Stimulated activated naive CD4-positive, alpha-beta T cell (primary cell): ENCODE measurements around the gene NCOR2.
"Not testable (repeated sequence)": the region's sequence is repeated elsewhere in the genome, so short reads cannot be mapped to it uniquely, and the experiment has no call there.

ENCODE experiments used
- DNase-seq, 6 experiments: peaks; one replicate each; lab custom pipeline; 2025; lab: John Stamatoyannopoulos, UW

NCOR2 gene

DNA sequence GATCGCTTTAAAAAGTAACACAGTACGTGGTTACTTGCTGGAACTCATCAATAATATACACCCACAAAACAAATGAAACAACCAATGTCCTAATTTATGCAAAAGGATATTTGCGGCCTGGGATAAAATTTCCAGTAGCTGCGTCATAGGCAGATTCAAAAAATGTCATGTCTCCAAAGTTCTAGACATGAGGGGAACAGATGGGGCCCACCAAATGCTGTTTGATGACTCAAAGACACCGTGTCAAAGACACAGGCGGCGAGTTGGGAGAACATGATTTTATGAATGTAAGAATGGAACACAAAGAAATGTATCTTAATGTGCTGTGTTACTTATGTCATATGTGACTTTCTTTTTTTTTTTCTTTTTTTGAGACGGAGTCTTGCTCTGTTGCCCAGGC lies 34.3 kb upstream of the NCOR2 start:
- no peak for DNase-seq

DNA sequence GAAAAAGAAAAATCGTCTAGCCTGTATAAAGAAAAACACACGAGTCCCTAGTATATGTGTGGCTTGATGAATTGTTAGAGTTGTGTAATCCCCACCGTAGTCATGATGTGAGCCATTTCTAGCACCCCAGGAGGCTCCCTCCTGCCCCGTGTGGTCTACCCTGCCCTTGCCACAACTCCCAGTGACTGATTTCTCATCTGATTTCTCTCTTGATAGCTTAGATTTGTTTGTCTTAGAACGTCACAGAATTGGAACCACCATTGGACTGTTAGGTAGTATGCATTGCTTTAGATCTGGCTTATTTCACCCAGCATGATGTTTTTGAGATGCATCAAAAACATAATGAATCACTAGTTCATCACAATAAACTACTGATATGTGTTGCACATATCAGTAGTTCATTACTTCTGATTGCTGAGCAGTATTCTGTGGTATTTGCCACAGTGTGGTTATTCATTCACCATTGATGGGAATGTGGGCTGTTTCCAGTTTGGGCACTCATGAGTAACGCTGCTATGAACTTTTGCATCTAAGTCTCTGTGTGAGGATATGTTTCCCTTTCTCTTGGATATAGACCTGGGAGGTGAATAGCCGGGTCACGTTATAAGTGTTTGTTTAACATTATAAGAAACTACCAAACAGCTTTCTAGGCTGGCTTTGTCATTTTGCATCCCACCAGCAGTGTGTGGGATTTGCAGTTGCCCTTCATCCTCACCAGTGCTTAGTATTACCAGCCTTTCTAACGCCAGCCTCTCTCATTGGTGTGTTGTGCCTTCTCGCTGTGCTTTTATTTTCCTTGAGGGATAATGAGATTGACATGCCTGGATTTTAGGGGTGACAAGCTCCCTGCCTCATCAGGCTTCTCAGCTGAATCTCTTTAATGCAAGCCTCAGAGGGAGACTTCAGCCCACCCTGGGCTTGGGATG lies 31.9 kb upstream of the NCOR2 start:
- DNase-seq = no peak

- no peak for DNase-seq
These were observed 29.6 kb upstream of the NCOR2 start for GRCh38 chr12:124597041-124597440.

GRCh38 chr12:124595444-124595843 lies 28.0 kb upstream of the NCOR2 start:
- no peak for DNase-seq

DNA sequence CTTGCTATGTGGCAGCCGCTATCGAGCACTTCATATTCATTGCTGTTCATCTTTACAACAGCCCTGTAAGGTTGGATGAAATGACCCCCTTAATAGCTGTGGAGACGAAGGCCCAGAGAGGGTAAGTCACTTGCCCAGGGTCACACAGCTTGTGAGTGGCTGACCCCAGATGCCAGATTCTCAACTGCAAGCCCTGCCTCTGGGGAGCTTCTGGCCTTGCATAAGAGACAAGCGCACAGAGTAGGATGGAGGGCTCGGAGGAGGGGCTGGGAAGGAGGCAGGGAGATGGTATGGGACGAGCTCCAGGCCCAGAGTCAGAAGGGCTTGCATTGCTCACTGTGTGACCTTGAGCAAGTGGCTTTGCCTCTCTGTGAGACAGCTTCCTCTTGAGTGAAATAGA lies 27.4 kb upstream of the NCOR2 start:
- no peak for DNase-seq

DNA sequence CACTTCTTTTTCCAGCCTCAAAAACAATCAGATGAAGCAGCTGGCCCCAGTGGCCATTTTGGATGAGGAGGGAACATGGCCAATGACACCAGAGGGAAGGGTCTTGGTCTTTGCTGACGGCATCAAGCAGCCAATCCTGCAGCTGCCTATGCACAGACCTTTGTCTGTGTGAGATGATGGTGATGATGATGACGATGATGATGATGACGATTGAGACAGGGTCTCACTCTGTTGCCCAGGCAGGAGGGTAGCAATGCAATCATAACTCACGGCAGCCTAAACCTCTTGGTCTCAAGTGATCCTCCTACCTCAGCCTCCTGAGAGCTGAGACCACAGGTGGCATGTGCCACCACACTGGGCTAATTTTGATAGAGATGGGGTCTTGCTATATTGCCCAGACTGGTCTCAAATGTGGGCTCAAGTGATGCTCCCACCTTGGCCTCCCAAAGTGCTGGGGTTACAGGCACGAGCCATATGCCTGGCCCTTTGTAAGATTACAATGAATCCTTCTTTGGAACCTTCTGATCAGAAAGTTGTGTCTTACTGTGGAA lies 26.5 kb upstream of the NCOR2 start:
- no peak for DNase-seq

- no peak for DNase-seq
These were observed 25.8 kb upstream of the NCOR2 start for GRCh38 chr12:124593176-124593575.

DNA sequence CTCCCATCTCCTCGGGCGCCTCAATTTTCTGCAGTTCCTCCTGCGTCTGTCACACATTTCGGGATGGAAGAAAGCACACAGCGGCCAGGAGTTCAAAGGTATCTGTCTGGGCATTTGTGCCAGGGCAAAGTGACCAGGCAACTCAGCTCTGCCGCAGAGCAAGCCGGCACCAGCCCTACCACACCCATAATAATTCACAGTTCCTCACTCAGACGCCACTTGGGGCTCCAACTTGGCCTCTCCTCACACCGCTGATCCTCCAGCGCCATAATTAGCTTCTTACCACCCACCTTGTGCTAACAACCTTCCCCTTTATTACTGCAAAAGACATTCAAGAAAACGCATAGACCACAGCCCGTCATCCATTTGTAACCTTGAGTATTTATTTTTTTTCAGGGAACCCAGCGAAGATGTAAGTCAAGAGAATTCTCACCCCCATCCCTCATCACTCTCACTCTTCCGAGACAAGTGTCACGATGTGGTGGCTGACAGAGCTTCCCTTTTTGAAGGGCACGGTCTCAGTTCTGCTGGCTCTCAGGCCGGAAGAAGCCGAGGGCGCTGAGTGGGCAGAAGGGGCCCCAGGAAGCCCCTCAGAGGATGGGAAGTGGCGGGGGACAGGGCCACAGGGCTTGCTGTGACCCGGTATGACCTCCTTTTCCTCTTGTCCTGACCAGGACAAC lies 25.2 kb upstream of the NCOR2 start:
- DNase-seq = no peak

GRCh38 chr12:124592050-124592449 lies 24.6 kb upstream of the NCOR2 start:
- DNase-seq = no peak

DNA sequence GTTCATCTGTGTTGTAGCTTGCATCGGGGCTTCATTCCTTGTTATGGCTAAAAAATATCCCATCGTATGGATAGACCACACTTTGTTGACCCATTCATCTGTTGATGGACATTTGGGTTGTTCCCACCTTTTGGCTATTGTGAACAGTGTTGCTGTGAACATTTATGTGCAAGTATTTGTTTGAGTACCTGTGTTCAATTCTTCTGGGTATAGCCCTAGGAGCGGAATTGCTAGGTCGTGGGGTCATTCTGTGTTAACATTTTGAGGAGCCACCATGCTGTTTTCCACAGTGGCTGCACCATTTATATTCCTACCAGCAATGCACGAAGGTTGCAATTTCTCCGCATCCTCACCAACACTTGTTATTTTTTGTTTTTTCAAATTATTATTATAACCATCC lies 23.0 kb upstream of the NCOR2 start:
- DNase-seq = no peak

DNA sequence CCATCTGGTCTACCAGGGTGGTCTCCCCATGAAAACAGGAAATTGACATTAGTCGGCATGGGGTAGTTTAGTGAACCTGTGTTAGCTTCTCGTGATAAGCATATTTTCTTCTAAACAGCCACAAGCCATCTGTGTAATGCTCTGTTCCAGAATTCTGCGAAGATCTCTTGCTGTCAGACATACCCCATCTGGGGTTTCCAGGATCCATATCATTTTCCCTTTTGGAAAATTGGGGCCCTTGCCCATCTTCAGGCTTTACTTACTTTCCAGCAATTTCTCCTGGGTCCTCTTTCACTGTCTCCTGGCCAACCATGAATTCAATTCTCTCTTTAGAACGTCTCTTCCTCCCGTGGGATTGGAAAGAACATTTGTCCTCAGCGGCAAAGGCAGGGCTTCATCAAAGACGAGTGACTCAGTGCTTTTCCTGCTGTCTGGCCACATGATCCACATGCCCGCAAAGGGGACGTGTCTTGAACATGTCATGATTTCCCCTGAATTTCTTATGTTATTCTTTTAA lies 21.4 kb upstream of the NCOR2 start:
- no peak for DNase-seq

DNA sequence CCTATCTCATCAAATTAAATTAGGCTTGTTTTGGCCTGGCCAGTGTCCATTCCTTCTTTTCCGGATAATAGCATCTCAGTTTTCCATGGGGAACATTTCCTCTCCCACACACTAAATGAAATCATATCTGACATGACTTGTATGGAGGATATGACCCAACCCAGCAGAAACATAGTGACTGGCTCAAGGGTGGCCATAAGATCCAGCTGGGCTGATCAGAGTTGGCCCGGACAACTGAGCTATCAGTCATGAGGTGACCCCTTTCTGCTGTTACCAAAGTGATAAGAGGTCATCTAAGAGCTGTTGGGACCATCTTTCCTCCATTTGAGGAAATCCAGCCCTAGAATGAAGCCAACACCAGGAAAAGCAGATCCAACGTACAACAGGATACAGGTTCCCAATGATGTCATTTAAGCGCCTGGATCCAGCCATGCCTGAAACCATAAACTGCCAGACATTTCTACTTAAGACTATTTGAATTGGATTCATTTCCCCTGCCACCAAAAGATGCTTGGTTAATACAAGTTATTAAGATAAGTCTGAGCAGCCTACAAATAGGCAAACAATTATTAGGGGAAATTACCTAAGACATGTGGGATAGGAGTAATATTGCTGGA lies 20.7 kb upstream of the NCOR2 start:
- DNase-seq = no peak

DNA sequence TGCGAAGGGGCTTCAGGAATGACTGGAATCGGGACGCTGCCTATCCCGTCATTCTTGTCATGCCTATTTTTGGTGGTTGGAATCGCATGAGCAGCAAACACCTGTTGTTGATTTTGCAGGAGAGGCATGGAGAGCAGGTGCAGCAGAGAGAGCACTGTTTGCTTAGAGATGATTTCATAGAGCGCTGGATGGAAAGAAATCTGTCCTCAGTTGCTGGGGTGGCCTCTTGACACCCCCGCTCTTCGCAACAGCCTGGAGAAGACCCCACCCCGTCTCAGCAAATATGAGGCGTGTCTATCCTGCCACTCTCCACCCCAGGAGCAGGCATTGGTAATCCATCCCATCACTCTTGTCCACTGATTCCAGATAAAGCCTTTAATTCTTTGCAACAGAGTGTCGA lies 19.3 kb upstream of the NCOR2 start:
- DNase-seq = no peak

DNA sequence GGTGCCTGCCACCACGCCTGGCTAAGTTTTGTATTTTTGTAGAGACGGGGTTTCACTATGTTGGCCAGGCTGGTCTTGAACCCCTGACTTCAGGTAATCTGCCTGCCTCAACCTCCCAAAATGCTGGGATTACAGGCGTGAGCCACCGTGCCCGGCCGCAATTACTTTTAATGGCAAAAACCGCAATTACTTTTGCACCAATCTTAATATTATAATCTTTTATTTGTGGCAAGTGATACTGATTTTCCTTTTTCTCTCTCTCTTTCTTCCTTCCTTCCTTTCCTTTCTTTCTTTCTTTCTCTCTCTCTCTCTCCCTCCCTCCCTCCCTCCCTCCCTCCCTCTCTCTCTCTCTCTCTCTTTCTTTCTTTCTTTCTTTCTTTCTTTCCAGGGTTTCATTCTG lies 17.1 kb upstream of the NCOR2 start:
- not testable (repeated sequence) for DNase-seq

- no peak for DNase-seq
These were observed 16.4 kb upstream of the NCOR2 start for GRCh38 chr12:124583854-124584253.

GRCh38 chr12:124582108-124582424 lies 14.7 kb upstream of the NCOR2 start:
- no peak for DNase-seq

GRCh38 chr12:124581307-124582107 lies 14.1 kb upstream of the NCOR2 start:
- DNase-seq = no peak

- no peak for DNase-seq
These were observed 12.6 kb upstream of the NCOR2 start for GRCh38 chr12:124579921-124580517.

- no peak for DNase-seq
These were observed 11.4 kb upstream of the NCOR2 start for GRCh38 chr12:124578854-124579253.

DNA sequence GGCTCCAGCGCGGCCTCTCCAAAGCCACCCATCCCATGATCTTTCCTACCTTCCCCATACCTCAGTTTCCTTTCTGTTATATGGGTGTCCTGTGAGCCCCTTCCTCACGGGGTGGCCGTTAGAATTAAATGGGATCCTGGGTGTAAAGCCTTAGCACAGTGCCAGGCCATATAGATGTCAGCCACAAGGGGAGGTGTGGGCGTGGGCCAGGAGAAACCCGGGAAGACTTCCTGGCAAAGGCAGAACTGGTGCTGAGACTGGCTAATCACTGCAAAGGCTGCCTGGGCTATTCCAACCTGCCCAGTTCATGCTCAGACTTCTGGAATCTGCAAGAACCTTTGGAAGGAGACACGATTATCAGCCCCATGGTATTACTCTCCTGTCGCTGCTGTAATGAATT lies 11.0 kb upstream of the NCOR2 start:
- DNase-seq = no peak

- DNase-seq = no peak
These were observed 10.6 kb upstream of the NCOR2 start for GRCh38 chr12:124577986-124578385.
